Ectodermal cell (in vitro differentiated cells): ENCODE data around the gene NRIP3.

Experiments
- H3K27ac ChIP-seq: 2 replicates; pipeline ENCODE4 v1.7.0; 2013; ENCODE audit warnings: mild to moderate bottlenecking, low read depth, low read length; ENCODE audit not compliant: insufficient read depth, poor library complexity, severe bottlenecking
- H3K27me3 ChIP-seq: 2 replicates; pipeline ENCODE4 v1.7.0; 2013; ENCODE audit warnings: mild to moderate bottlenecking, low read length; ENCODE audit not compliant: insufficient read depth, control insufficient read depth, poor library complexity, severe bottlenecking
- H3K36me3 ChIP-seq: one replicate; pipeline ENCODE4 v1.7.0; 2013; ENCODE audit warnings: low read length; ENCODE audit not compliant: control insufficient read depth, insufficient read depth
- H3K4me1 ChIP-seq: one replicate; pipeline ENCODE4 v1.7.0; 2013; ENCODE audit warnings: low read length; ENCODE audit not compliant: control insufficient read depth, insufficient read depth
- H3K4me3 ChIP-seq: 2 replicates; pipeline ENCODE4 v1.7.0; 2013; ENCODE audit warnings: low read depth, low read length, control low read depth; ENCODE audit not compliant: insufficient read depth
- H3K9me3 ChIP-seq: 2 replicates; pipeline ENCODE4 v1.7.0; 2013; ENCODE audit warnings: mild to moderate bottlenecking, low read length, moderate library complexity; ENCODE audit not compliant: control insufficient read depth
- WGBS, 2 experiments: methylation state at CpG; one replicate each; pipeline ENCODE4 v1.1.7; 2013; ENCODE audit warnings: missing lambda C conversion rate in 2 of 2; 5-methylcytosine and 5-hydroxymethylcytosine counted together

Gene NRIP3

DNA sequence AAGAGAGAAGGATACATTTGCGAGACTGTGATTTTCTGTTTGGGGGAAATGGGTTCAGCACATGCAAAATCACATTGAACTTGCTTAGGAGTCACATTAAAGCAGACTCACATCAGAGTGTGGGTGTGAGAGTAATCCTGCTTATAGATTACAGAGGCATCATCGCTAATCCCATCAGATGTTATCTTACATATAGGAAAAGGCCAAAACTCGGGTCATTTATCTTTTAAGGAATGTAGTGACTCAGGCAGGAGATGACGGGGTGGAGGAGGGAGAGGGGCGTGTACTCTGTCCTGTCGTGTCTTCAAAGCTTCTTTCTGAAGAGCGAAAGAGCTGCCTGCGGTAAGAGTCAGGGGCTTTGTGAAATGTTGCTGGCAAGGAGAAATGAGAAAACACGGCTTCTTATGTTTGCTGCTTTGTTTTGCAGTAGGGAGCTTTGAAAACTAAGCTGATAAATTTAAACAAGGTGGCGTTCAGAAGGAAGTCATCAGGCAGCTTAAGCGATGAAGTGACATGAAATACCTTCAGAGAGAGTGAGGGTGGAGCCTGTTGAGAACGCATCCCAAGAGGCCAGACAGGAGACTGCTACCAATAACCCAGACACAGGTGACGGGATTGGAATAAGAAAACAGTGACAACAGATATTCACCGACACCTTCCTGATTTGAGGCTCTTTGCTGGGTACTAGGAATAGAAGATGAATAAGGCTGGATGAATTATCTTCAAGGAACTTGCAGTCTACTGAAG lies 68.9 kb downstream of the NRIP3 start:
- Histone ChIP-seq H3K9me3 (no peaks in the 10 kb centered on the region), H3K4me3 (no peak overlapping the region), H3K4me1 (peaks cover 15% of the 10 kb centered on the region), H3K27me3 (no peaks in the 10 kb centered on the region), H3K36me3 (no peaks in the 10 kb centered on the region), H3K27ac (no peak overlapping the region)
- WGBS, 2 experiments: 58 to 62% methylated on average over 14 of the region's 14 CpGs

- Histone ChIP-seq H3K4me1 (peaks cover 15% of the 10 kb centered on the region), H3K27ac (no peak overlapping the region), H3K36me3 (no peaks in the 10 kb centered on the region), H3K27me3 (no peaks in the 10 kb centered on the region), H3K9me3 (no peaks in the 10 kb centered on the region), H3K4me3 (no peak overlapping the region)
- WGBS, 2 experiments: 89 to 91% methylated on average over 6 of the region's 6 CpGs
Measured at GRCh38 chr11:8933931-8934330, 69.9 kb downstream of the NRIP3 start.

DNA sequence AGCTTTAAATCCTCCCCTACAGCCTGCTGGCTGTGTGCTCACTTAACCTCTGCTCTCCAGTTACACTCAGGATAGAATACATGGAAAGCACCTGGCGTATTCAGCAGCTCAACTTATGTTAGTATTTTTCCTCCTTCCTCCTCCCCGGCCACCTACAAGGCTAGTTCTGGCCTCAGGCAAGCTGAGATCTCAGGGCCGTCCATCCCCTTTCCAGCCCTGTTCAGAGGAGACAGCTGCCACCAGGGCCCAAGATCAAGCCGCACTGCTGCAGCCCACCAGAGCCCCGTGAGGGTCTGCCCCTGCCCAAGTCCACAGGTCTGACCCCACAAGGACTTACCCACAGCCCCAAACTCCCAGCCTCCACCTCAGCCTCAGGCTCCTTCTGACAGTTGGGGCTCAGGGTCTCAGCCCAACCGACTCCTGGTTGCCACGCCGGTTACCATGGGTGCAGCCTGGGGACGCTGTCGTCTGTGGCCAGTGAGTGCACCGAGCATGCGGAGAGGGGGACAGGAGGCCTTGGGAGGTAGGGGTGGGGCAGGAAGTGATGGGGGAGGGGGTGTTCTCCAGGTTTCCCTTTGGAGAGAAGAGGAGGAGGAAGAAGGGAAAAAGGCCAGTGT lies 71.1 kb downstream of the NRIP3 start, which contains the start of gene C11orf16:
Gene C11orf16, minus strand, starts transcription at position 384 of the 617 bp plus-strand sequence. CDS start 639 bp downstream, outside the sequence.
- peaks cover 15% of the 10 kb centered on the region for H3K4me1 ChIP-seq
- no peaks in the 10 kb centered on the region for H3K36me3 ChIP-seq
- H3K9me3 ChIP-seq: no peaks in the 10 kb centered on the region
- WGBS, 2 experiments: 71 to 78% methylated on average over 12 of the region's 12 CpGs
- H3K27ac ChIP-seq: no peak within 1 kb of the TSS
- H3K27me3 ChIP-seq: no peaks in the 10 kb centered on the region
- H3K4me3 ChIP-seq: no peak within 1 kb of the TSS
